Small intestine (tissue), 7 donors: ENCODE data around the gene OPCML. TPM values are rescaled to one million over a fixed set of nuclear protein-coding genes. Genes with fewer than 3 reads are reported as not detected.

Source experiments
- DNase-seq, 2 donors: peaks; one replicate each; pipeline versions ENCODE4 v3.0.0 to v3.0.0-alpha.2; 2013
- FAIRE-seq: peaks from 2 replicates; lab custom pipeline; 2012; peaks lifted over from hg19 to GRCh38; lab: Jason Lieb, UNC
- H3K27ac ChIP-seq, 3 donors: one replicate each; pipeline ENCODE4 v1.5.1; 2013; ENCODE audit warnings: low read length in 2 of 3, mild to moderate bottlenecking in 2 of 3, control low read depth in 1 of 3, inconsistent platforms in 1 of 3, low read depth in 1 of 3, moderate library complexity in 1 of 3
- H3K27me3 ChIP-seq, 3 donors: one replicate each; pipeline ENCODE4 v1.6.1; 2013; ENCODE audit warnings: low read length in 3 of 3, inconsistent platforms in 1 of 3; ENCODE audit not compliant: control insufficient read depth in 3 of 3, insufficient read depth in 3 of 3
- H3K36me3 ChIP-seq, 3 donors: one replicate each; pipeline ENCODE4 v1.6.1; 2013; ENCODE audit warnings: low read length in 3 of 3, inconsistent platforms in 1 of 3, low read depth in 1 of 3, mild to moderate bottlenecking in 1 of 3, moderate library complexity in 1 of 3; ENCODE audit not compliant: control insufficient read depth in 3 of 3, insufficient read depth in 2 of 3
- H3K4me1 ChIP-seq, 3 donors: one replicate each; pipeline ENCODE4 v1.6.1; 2013; ENCODE audit warnings: low read length in 2 of 3, inconsistent platforms in 1 of 3, low read depth in 1 of 3, mild to moderate bottlenecking in 1 of 3, moderate library complexity in 1 of 3; ENCODE audit not compliant: control insufficient read depth in 3 of 3, insufficient read depth in 2 of 3
- H3K4me3 ChIP-seq, 3 donors: one replicate each; pipeline ENCODE4 v1.5.1; 2013; ENCODE audit warnings: low read length in 3 of 3, control low read depth in 1 of 3, inconsistent platforms in 1 of 3, low read depth in 1 of 3, mild to moderate bottlenecking in 1 of 3, moderate library complexity in 1 of 3
- H3K9me3 ChIP-seq, 2 donors: one replicate each; pipeline ENCODE4 v1.6.1; 2013; ENCODE audit warnings: low read depth in 1 of 2, low read length in 1 of 2; ENCODE audit not compliant: control insufficient read depth in 2 of 2, insufficient read depth in 1 of 2
- WGBS, 3 donors: extraction: QIAGEN DNeasy Blood & Tissue Kit; methylation state at CpG; one replicate each; pipeline ENCODE4 v1.1.7; 2013; 5-methylcytosine and 5-hydroxymethylcytosine counted together
- polyA plus RNA-seq, 4 donors: library from polyadenylated mRNA; stranded (reverse) in 3 of 4; unstranded in 1 of 4; fragments of 200-250 nt in 3 of 4; fragments of 120-200 nt in 1 of 4; gene quantifications; one replicate each; pipeline versions ENCODE4 v1.2.1 to v1.2.3, GENCODE V29; 2013
- donor health status: healthy with polysubstance abuse.
- donor health status: control.
- donor health status: control.
- donor health status: Bipolar disorder and iron deficiency.
- donor health status: healthy.

OPCML gene
- polyA plus RNA-seq, 4 donors = 0.16 to 2.0 TPM; not detected in 2

- no peak for FAIRE-seq
- WGBS, 3 donors = 9 to 22% (median 16%) methylated on average over 3 of the region's 3 CpGs
- DNase-seq = no peak
These were observed 1.8 kb downstream of the OPCML start for GRCh38 chr11:133530501-133530835.

DNA sequence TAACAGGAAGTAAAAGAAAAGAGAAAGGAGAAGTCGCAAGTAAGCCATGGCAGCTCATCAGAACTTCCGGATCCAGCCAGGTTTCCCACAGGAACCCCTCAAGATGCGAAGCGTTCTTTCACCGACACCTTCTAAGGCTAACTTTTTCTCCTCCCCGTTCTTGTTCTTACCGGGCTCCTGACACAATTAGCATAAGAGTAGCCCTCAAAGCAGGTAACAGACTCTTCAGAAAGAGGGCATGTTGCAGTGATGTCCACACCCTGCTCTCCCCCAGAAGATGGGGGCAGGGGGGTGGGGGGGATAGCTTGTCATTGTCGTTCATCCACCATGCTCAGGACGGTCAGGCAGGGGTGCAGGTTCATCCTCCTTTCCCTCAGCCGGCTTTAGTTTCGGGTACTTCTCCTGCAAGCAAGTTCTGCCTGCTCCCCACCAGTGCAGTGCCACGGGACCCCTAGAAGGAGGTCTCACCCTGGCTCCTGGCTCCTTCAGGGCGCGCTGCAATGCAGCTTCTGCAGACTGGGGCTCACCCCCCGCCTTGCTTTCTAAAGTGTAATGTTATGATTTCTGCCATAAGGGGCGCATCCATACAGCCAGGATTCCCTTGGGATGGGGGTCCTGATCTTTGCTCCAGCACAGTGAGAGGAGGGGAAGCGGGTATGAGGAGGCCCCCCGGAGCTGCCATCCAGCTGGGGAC lies 2.3 kb downstream of the OPCML start:
- H3K36me3 ChIP-seq = no peaks in the 10 kb centered on the region
- 25 to 30% (median 28%) methylated on average over 18 of the region's 18 CpGs for WGBS, 3 donors
- no peak overlapping the region for H3K27ac ChIP-seq
- FAIRE-seq (no peak), DNase-seq (no peak)
- no peaks in the 10 kb centered on the region for H3K4me1 ChIP-seq
- no peaks in the 10 kb centered on the region for H3K9me3 ChIP-seq
- no peak overlapping the region for H3K4me3 ChIP-seq
- H3K27me3 ChIP-seq = peaks cover 0 to 53% (median 28%) of the 10 kb centered on the region in 3 donors

More at GRCh38 chr11:133530501-133530835, 1.8 kb downstream of the OPCML start:
- Histone ChIP-seq H3K27ac (no peak overlapping the region), H3K4me3 (no peak overlapping the region), H3K4me1 (no peaks in the 10 kb centered on the region), H3K27me3 (peaks cover 0 to 53% (median 28%) of the 10 kb centered on the region in 3 donors), H3K36me3 (no peaks in the 10 kb centered on the region), H3K9me3 (no peaks in the 10 kb centered on the region)

DNA sequence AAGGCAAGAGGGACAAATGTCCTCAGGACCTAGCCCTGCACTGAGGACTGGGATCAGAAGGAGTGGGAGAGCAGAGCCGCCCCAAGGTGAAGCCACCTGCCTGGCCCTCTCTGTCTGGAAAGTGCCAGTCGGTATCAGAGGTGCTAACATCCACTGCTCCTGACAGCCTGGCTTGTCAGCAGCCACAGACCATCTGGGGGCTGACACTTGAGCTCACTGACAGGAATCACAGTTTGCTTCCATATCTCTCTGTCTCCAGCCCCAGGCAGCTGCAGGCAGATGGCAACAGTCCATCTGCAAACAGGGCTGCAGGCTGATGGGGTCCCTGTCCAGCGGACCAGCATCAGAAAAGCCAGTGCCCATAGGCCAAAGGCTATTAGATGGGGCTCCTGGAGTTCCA lies 5.5 kb downstream of the OPCML start:
- H3K36me3 ChIP-seq = no peaks in the 10 kb centered on the region
- no peak for FAIRE-seq
- WGBS, 3 donors = 71 to 82% (median 81%) methylated on average over 3 of the region's 3 CpGs
- no peak overlapping the region for H3K27ac ChIP-seq
- H3K4me3 ChIP-seq = no peak overlapping the region
- H3K27me3 ChIP-seq = peaks cover 0 to 37% (median 16%) of the 10 kb centered on the region in 3 donors
- peaks cover 0 to 2% of the 10 kb centered on the region in 2 donors for H3K9me3 ChIP-seq
- no peak for DNase-seq
- H3K4me1 ChIP-seq = peaks cover 0 to 1% (median 0%) of the 10 kb centered on the region in 3 donors

DNA sequence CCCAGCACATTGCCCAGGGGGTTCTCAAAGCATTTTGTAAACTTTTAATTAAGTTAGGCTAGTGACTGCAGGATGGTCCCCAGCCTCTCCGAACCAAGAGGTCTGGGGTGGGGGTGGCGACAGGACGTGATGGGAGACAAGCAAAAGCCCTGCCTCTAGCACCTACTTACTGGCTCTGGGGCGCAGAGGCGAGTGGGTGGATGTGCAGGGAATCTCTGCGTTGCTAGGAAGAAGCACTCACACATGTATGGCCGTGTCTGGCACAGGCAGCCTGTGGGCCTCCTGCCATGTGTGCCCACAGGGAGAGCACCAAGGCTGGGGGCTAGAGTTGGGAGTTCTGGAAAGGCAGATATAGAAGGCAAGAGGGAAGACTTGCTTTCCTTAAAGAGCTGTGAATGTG lies 6.3 kb downstream of the OPCML start:
- H3K4me1 ChIP-seq = peaks cover 0 to 5% (median 0%) of the 10 kb centered on the region in 3 donors
- WGBS, 3 donors = 82 to 91% (median 83%) methylated on average over 7 of the region's 7 CpGs
- FAIRE-seq (no peak), DNase-seq (no peak)
- peaks cover 0 to 2% of the 10 kb centered on the region in 2 donors for H3K9me3 ChIP-seq
- H3K36me3 ChIP-seq = no peaks in the 10 kb centered on the region
- H3K27ac ChIP-seq = no peak overlapping the region
- no peak overlapping the region for H3K4me3 ChIP-seq
- peaks cover 0 to 28% (median 8%) of the 10 kb centered on the region in 3 donors for H3K27me3 ChIP-seq

DNA sequence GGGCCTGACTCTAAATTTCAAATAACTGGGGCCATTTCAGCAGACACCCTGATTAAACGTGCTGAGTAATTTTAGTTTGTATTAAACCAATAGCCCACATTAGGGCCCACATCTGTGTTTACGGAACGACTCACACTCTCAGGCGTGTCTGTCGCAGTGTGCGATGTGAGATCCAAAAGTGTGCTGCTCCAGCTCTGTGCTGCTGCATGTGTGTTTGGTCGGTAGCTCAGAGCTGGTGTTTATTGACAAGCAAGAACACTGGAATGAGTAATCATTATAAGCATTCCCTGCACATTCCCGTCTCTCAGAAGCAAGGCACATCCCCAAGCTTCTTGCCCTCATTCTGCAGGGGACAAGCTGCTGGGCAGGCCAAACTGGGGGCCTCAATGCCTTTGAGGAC lies 7.8 kb downstream of the OPCML start:
- Histone ChIP-seq H3K27ac (no peak overlapping the region), H3K4me1 (peaks cover 0 to 5% (median 0%) of the 10 kb centered on the region in 3 donors), H3K36me3 (no peaks in the 10 kb centered on the region), H3K4me3 (no peak overlapping the region), H3K27me3 (peaks cover 0 to 16% (median 2%) of the 10 kb centered on the region in 3 donors), H3K9me3 (peaks cover 0 to 2% of the 10 kb centered on the region in 2 donors)
- FAIRE-seq (no peak), DNase-seq (no peak)
- 71 to 79% (median 73%) methylated on average over 8 of the region's 8 CpGs for WGBS, 3 donors

GRCh38 chr11:133522344-133522743 lies 10.0 kb downstream of the OPCML start:
- H3K27ac ChIP-seq = no peak overlapping the region
- FAIRE-seq (no peak), DNase-seq (peak in 1 of 2 donors; percentile 88)

DNA sequence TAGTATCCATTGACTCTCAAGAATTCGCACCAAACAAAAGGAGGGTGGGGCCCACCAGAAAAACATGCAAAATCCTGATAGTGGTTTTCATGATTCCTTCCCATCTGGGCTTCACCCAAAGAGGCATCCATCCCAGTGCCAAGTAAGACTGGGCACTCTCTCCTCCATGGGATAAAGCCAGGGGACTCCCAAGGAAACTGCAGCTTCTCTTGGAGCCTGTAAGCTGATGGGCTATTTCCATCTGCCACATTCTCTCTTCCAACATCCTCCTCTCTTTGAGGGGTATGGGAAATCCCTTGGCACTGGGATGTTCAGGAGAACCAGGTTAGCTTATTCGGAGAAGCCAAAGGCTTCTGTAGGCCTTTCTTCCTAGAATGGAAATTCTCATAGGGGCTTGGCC lies 10.8 kb downstream of the OPCML start:
- FAIRE-seq (no peak), DNase-seq (no peak)
- no peak overlapping the region for H3K4me3 ChIP-seq
- 90 to 96% (median 96%) methylated on average over 2 of the region's 2 CpGs for WGBS, 3 donors
- peaks cover 0 to 2% (median 0%) of the 10 kb centered on the region in 3 donors for H3K27me3 ChIP-seq
- peaks cover 0 to 5% (median 0%) of the 10 kb centered on the region in 3 donors for H3K4me1 ChIP-seq
- H3K9me3 ChIP-seq = peaks cover 0 to 2% of the 10 kb centered on the region in 2 donors
- H3K36me3 ChIP-seq = no peaks in the 10 kb centered on the region
- H3K27ac ChIP-seq = peak overlapping the region in 1 of 3 donors; percentile 28

More at GRCh38 chr11:133522344-133522743, 10.0 kb downstream of the OPCML start:
- Histone ChIP-seq H3K36me3 (no peaks in the 10 kb centered on the region), H3K27me3 (peaks cover 0 to 2% (median 0%) of the 10 kb centered on the region in 3 donors), H3K4me3 (no peak overlapping the region), H3K4me1 (peaks cover 0 to 5% (median 0%) of the 10 kb centered on the region in 3 donors), H3K9me3 (peaks cover 0 to 2% of the 10 kb centered on the region in 2 donors)
- WGBS, 3 donors = 9 to 70% (median 41%) methylated on average over 6 of the region's 6 CpGs

- H3K27me3 ChIP-seq = peaks cover 0 to 2% (median 0%) of the 10 kb centered on the region in 3 donors
- H3K36me3 ChIP-seq = no peaks in the 10 kb centered on the region
- H3K4me1 ChIP-seq = peaks cover 0 to 5% (median 0%) of the 10 kb centered on the region in 3 donors
- DNase-seq = peak; percentile 18 to 91
- no peak overlapping the region for H3K4me3 ChIP-seq
- no peak overlapping the region for H3K27ac ChIP-seq
- WGBS, 3 donors = 15 to 43% (median 15%) methylated on average over 7 of the region's 7 CpGs
- FAIRE-seq = no peak
- peaks cover 0 to 2% of the 10 kb centered on the region in 2 donors for H3K9me3 ChIP-seq
These were observed 11.6 kb downstream of the OPCML start for GRCh38 chr11:133520707-133521106.
